NCI-H345 (cell line): ENCODE measurements around the gene PWWP2B.
A peak's percentile ranks its signal among the peaks of the same experiment; 100 is the strongest.

Experiments
- DNase-seq: peaks from one replicate; lab custom pipeline; 2025; lab: John Stamatoyannopoulos, UW

PWWP2B gene

DNA sequence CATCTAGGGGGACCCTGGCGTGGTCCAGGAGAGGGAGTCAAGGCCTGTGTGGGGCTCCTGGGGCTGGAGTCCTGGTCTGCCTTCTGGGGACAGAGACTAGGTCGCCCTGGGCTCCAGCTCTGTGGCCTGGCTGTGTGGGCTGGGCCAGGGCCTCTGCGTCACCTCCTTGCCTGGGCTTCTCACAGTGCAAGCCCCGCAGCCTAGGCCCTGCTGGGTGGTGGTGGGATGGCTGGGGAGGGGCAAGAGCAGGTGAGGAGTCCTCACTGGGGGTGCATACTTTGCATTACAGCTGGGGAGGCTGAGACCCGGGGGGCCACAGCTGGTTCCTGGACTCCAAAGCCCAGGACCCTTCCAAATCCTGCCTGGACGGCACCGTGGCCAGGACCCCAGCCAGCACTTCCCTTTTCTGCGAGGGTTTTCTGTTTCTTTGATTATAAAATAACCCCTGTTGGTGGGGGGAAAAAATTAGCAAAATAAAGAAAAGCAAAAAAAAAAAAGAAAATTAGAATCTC lies 23.5 kb downstream of the PWWP2B start:
- DNase-seq, result no peak

DNA sequence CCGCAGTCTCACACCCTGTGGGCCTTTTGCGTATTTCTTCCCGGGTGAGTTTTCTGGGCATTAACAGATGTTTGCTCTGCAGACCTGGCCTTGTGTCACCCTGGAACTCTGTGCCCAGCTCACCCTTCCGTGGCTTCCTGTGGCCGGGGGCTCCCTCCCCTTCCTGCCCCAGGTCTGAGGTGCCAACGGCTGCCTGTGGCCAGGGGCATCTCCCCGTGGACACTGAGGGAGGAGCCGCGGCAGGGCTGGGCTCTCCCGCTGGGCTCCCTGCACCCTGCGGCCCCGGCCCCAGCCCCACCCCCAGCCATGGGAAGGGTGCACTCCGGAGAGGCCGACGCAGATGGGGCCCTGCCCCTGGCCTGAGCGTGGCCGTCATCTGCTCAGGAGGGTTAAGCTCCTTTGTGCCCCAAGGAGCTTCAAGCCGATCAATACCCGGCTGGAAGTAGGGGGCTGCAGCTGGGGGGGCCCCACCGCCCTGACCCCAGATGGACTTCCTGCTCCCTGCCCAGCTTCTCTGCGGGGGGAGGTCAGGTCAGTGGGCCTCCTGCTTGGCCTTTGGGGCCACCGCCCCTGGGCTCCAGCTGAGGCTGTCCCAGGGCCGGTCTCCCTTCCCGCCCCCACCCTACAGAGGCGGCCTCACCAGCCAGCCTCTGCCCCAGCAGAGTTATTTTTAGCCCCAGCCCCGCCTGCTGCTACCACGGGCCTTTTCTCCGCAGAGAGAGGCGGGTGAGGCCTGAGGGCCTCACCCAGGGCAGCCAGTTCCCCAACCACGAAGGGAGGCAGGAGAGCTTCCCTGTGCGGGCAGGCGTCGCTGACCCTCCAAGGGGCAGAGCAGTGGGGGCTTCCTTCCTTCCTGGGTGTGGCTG lies 24.2 kb downstream of the PWWP2B start:
- DNase-seq, result peak; percentile 66

GRCh38 chr10:132421847-132422751 lies 25.1 kb downstream of the PWWP2B start:
- peak; percentile 82 for DNase-seq

DNA sequence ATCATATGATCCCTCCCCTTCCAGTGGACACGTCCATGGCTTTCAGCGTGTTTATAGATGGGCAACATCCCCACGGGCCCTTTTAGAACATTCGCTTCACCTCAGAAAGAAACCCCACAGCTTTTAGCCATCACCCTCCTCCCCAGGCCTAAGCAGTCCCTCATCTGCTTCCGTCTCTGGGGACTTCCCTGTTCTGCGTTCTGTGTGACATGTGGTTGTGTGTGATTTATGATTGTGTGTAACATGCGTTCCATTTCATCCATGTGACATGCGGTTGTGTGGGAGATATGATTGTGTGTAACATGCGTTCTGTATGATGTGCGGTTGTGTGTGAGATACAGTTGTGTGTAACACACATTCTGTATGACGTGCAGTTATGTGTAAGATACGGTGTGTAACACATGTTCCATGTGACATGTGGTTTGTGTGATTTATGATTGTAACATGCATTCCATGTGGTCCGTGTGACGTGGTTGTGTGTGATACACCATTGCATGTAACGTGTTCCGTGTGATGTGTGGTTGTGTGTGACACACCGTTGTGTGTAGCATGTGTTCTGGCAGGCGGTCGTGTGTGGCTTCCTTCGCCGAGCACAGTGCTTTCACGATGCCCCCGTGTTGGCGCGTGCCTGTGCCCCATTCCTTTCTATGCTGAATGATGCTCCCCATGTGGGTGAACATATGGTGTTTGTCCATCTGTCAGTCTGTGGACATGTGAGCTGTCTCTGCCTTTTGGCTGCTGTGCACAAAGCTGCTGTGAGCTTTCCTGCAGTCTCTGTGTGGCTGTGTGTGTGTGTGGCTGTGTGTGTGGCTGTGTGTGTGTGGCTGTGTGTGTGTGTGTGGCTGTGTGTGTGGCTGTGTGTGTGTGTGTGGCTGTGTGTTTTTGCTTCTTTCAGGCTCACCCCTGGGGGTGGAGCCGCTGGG lies 26.2 kb downstream of the PWWP2B start:
- peak; percentile 33 for DNase-seq

- peak; percentile 76 for DNase-seq
Measured at GRCh38 chr10:132423966-132424861, 27.2 kb downstream of the PWWP2B start.

DNA sequence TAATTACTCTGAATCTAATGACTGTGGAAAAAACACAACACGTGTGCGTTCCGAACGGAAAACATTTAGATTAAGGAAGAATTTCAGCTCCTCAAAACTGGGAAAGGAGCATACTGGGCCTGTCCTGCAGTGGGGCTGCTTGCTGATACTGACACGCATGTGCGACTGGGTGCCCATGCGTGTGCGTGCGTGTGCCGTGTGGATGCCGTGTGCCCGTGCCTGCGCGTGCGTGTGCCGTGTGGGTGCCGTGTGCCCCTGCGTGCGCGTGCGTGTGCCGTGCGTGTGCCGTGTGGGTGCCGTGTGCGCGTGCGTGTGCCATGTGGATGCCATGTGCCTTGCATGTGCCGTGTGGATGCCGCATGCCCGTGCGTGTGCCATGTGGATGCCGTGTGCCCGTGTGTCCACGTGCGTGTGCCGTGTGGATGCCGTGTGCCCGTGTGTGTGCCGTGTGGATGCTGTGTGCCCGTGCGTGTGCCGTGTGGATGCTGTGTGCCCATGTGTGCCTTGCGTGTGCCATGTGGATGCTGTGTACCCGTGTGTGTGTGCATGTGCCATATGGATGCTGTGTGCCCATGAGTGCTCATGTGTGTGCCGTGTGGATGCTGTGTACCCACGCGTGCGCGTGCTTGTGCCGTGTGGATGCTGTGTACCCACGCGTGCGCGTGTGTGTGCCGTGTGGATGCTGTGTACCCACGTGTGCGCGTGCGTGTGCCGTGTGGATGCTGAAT lies 28.2 kb downstream of the PWWP2B start:
- no peak for DNase-seq

DNA sequence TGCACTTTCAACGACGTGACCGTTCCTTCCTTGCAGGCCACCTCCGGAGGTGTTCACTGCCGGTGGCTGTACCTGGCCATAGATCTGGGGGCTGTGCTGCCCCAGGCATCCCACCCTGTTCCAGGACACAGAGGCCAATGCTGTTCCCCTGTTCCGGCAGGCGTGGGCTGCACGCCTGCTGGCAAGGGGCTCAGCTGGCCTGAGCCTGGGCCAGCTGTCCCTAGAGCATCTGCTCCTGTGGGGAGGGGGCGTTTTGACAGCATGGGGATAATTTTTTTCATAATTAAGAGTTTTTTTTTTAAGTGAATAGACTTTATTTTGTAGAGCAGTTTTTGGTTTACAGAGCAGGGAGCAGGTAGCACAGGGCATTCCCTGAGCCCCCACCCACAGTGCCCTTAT lies 28.8 kb downstream of the PWWP2B start:
- no peak for DNase-seq

- DNase-seq, result no peak
Measured at GRCh38 chr10:132427006-132427771, 30.2 kb downstream of the PWWP2B start.

DNA sequence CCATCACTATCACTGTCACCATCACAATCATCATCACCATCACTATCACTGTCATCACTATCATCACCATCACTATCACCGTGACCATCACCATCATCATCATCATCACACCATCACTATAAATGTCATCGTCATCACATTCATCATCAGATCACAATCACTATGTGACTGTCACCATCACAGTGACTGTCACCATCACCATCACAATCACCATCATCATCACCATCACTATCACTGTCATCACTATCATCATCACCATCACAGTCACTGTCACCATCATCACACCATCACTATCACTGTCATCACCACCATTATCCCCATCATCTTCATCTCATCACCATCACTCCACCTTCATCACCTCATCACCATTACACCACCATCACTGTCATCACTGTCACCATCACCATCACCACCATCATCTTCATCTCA lies 31.0 kb downstream of the PWWP2B start:
- DNase-seq, result no peak

DNA sequence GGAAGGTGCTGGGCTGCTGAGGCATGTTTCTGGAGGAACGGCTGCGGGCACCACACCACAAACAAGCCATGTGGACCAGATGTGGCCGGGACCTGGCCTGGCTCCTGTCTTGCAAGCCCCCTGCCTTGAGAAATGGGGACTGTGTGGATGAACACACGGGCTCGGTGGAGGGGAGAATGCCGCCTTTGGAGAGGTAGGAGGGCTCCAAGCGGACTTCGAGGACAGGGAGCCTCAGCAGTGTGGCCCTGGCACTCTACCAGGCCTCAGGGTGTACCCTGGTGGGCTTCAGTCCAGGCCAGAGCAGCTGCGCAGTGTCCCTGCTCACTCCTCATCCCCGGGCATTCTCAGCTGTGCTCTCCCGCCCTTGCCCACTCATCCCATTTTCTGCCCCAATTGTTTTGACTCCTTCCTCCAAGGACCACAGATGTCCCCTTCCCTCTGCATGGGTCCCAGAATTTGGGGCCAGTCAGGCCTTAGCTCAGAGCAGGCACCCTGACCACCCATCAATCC lies 31.5 kb downstream of the PWWP2B start:
- DNase-seq, result no peak

DNA sequence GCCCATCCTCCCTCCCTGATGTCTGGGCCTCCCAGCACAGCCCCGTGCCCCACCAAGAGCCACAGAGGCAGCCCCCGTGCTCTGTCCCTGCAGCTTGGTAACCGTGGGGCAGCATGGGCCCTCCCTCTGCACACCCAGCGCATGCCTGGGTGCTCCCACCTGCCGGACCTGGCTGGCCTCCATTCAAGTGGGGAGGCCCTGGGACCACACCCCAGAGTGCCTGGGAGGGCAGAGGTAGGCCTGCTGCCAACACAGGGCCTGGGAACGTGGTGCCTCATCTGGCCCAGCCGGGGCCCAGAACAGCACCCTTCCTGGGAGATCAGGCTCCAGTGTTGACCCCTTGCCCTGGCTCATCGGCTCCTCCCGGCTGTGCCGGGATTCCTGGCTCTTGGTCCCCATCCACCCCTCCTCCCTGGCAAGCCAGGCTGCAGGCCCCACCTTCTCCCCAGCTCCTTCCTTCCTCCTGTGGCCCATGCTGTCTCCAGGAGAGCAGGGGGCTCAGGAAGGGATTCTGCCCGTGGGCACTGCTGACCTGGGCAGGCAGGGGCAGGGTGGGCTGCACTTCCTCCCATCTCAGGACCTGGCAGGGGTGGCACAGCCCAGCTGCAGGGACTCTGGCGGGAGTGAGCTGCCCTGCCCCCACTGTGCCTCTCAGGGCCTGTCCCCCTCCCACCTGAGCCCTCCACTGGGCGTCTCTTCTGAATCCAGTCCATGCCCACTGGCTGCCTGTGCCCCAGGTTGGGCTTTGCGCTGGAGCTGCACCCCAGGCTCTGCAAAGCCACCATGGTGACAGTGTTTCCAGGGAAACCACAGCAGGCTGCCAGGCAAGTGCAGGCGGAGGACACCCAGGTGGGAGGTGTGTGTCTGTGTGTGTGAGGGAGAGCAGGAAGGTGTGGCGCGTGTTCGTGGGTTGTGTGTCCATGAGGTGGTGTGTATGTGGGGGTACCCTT lies 32.6 kb downstream of the PWWP2B start:
- DNase-seq, result peak; percentile 88

DNA sequence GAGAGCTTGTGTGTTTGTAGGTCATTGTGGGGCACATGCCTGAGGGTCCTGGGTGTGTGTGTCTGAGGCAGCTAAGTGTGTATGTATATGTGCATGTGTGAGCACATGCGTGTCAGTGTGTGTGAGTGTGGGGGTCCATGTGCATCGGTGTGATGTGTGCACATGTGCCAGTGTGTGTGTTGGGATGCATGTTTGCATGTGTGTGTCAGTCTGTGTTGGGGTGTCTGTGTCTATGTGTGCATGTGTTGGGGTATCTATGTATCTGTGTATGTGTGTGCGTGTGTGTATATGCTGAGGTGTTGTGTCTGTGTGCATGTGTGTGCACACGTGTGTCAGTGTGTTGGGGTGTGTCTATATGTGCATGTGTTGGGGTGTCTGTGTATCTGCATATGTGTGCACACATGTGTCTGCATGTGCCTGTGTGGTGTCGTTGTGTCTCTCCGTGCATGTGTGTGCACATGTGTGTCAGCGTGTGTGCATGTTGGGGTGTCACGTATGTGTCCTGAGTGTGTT lies 33.3 kb downstream of the PWWP2B start:
- no peak for DNase-seq

GRCh38 chr10:132430861-132431271 lies 33.9 kb downstream of the PWWP2B start:
- DNase-seq, result no peak

- no peak for DNase-seq
Measured at GRCh38 chr10:132431537-132432175, 34.7 kb downstream of the PWWP2B start.

- DNase-seq, result no peak
Measured at GRCh38 chr10:132432176-132432540, 35.2 kb downstream of the PWWP2B start.

DNA sequence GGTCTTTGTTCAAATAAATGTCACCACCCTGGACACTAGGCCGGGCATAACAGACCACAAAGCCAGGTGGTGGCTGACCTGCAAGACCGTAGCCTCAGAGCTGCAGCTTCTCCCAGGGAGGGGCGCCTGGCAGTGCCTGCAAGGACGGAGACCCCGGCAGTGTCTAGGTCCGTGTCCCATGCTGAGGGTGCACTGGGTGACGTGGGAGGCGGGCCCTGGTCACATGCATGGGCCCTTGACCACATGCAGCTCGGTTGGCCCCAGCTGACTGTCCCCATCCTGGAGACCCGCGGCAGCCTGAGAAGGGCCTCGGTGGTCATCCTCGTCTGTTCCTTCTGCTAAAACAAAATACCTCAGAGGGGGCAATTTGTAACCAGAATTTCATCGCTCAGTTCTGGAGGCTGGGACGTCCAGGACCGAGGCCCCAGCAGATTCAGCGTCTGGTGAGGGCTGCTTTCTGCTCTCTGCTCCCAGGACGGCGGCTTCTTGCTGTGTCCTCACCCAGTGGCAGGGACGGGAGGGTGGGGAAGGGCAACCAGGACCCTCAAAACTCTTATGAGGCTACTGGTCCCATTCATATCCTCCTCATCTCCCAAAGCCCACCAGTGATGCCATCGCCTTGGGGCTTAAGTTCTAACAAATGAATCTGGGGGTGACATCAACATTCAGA lies 36.8 kb downstream of the PWWP2B start:
- DNase-seq, result no peak
